Uterus (tissue), 2 donors: ENCODE results near the gene RNF175.

Experiments
- POLR2A ChIP-seq, 2 donors: fragments of 450-650 bp; IDR thresholded peaks; one replicate each; pipeline ENCODE4 v1.6.1; 2016; ENCODE audit warnings: antibody characterized with exemption in 2 of 2, mild to moderate bottlenecking in 1 of 2, moderate library complexity in 1 of 2
- TF ChIP-seq, protein P1 (sequence below), 4 experiments: fragments of 200-600 bp in 2 of 4; fragments of 450-650 bp in 2 of 4; sonication (generic) in 2 of 4; IDR thresholded peaks; one replicate each; pipeline ENCODE4 v1.5.1; 2016 to 2019; ENCODE audit warnings: antibody characterized with exemption in 4 of 4, mild to moderate bottlenecking in 2 of 4, moderate library complexity in 1 of 4

DNA sequence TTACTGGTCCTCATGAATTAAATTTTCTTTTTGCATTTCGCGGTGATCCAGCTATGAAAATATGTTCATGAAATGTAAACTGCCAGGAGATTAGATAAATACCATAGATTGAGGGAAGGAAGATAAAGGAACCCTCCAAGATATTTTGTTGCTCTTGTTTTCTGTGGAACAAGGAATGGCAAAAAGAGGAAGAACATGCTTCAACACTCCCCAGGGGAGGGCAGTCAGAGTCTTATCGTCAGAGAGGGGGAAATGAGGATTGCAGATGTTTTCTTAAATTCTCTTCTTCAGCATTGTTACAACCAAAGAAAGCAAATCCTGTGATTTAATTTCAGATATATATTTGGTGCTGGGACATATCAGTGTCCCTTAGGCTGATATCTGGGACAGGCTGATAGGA, 38.6 kb upstream of the RNF175 start:
- TF ChIP-seq, protein P1, sequence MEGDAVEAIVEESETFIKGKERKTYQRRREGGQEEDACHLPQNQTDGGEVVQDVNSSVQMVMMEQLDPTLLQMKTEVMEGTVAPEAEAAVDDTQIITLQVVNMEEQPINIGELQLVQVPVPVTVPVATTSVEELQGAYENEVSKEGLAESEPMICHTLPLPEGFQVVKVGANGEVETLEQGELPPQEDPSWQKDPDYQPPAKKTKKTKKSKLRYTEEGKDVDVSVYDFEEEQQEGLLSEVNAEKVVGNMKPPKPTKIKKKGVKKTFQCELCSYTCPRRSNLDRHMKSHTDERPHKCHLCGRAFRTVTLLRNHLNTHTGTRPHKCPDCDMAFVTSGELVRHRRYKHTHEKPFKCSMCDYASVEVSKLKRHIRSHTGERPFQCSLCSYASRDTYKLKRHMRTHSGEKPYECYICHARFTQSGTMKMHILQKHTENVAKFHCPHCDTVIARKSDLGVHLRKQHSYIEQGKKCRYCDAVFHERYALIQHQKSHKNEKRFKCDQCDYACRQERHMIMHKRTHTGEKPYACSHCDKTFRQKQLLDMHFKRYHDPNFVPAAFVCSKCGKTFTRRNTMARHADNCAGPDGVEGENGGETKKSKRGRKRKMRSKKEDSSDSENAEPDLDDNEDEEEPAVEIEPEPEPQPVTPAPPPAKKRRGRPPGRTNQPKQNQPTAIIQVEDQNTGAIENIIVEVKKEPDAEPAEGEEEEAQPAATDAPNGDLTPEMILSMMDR (IDR thresholded peaks at IDR 0.05) = no peak
- TF ChIP-seq POLR2A (IDR thresholded peaks at IDR 0.05) = no peak
